DOHH2 (cell line): ENCODE measurements around the gene YBEY.
A peak's percentile ranks its signal among the peaks of the same experiment; 100 is the strongest.

ENCODE experiments used
- H3F3A ChIP-seq: fragments of 200-600 bp; sonication (generic), shearing (Covaris generic); 2 replicates; pipeline ENCODE4 v1.6.0; 2016; ENCODE audit warnings: antibody characterized with exemption, mild to moderate bottlenecking; ENCODE audit not compliant: control insufficient read depth, insufficient read depth
- H3K27ac ChIP-seq: fragments of 200-600 bp; sonication (generic); 2 replicates; pipeline ENCODE4 v1.5.1; 2014; ENCODE audit warnings: low read depth, mild to moderate bottlenecking, low read length, moderate library complexity
- H3K27me3 ChIP-seq: fragments of 200-600 bp; sonication (generic); 2 replicates; pipeline ENCODE4 v1.6.1; 2014; ENCODE audit warnings: mild to moderate bottlenecking, low read length, mixed read lengths; ENCODE audit not compliant: control insufficient read depth
- H3K36me3 ChIP-seq: fragments of 200-600 bp; sonication (generic); 2 replicates; pipeline ENCODE4 v1.6.1; 2014; ENCODE audit warnings: mild to moderate bottlenecking, low read length, moderate library complexity, mixed read lengths; ENCODE audit not compliant: control insufficient read depth
- H3K4me1 ChIP-seq: fragments of 200-600 bp; sonication (generic); 2 replicates; pipeline ENCODE4 v1.6.1; 2014; ENCODE audit warnings: mild to moderate bottlenecking, low read length, mixed read lengths; ENCODE audit not compliant: control insufficient read depth
- H3K4me2 ChIP-seq: fragments of 200-600 bp; sonication (generic); 2 replicates; pipeline ENCODE4 v1.6.0; 2014; ENCODE audit warnings: mild to moderate bottlenecking, low read length, moderate library complexity
- H3K4me3 ChIP-seq: fragments of 200-600 bp; sonication (generic); 2 replicates; pipeline ENCODE4 v1.5.1; 2014; ENCODE audit warnings: mild to moderate bottlenecking, low read length, mixed read lengths
- H3K79me2 ChIP-seq: fragments of 200-600 bp; sonication (generic); 2 replicates; pipeline ENCODE4 v1.6.1; 2014; ENCODE audit warnings: mild to moderate bottlenecking, low read length, mixed read lengths; ENCODE audit not compliant: control insufficient read depth
- H3K9me2 ChIP-seq: fragments of 200-600 bp; sonication (generic); replicated peaks from 2 replicates; pipeline ENCODE4 v1.6.1; 2014; ENCODE audit warnings: mild to moderate bottlenecking, low read length, mixed read lengths; ENCODE audit not compliant: control insufficient read depth
- H3K9me3 ChIP-seq: fragments of 200-600 bp; sonication (generic); 2 replicates; pipeline ENCODE4 v1.6.1; 2014; ENCODE audit warnings: antibody characterized with exemption, low read length, mixed read lengths; ENCODE audit not compliant: control insufficient read depth, insufficient read depth
- H4K20me1 ChIP-seq: fragments of 200-600 bp; sonication (generic); 2 replicates; pipeline ENCODE4 v1.6.0; 2014; ENCODE audit warnings: low read depth, mild to moderate bottlenecking, antibody characterized with exemption, low read length, moderate library complexity; ENCODE audit not compliant: control insufficient read depth, insufficient read depth
- EZH2phosphoT487 ChIP-seq: fragments of 200-600 bp; sonication (generic); IDR thresholded peaks from 2 replicates; pipeline ENCODE4 v1.6.1; 2017; ENCODE audit warnings: borderline replicate concordance, mild to moderate bottlenecking, antibody characterized with exemption, low read length, moderate library complexity, mixed read lengths
- TF ChIP-seq, protein P1 (sequence below): fragments of 200-600 bp; sonication (generic); IDR thresholded peaks from one replicate; pipeline ENCODE4 v1.5.1; 2014; ENCODE audit warnings: antibody characterized with exemption, mild to moderate bottlenecking, low read depth, low read length; ENCODE audit not compliant: poor library complexity, severe bottlenecking

YBEY gene

GRCh38 chr21:46285206-46285661, 908 bp upstream of the YBEY start, which contains the start of gene MCM3AP:
Gene MCM3AP, minus strand, starts transcription at chr21:46285611. Its CDS starts 325 bp downstream, at chr21:46285286.
- no peaks in the 10 kb centered on the region for H3K9me3 ChIP-seq
- peak within 1 kb of the TSS; percentile 81 for H3K4me2 ChIP-seq
- no peaks in the 10 kb centered on the region for H3K9me2 ChIP-seq
- H3K4me3 ChIP-seq: peak within 1 kb of the TSS; percentile 96
- H3F3A ChIP-seq: peaks cover 5% of the 10 kb centered on the region; the same call in 1 of the 2 replicates
- peaks cover 40% of the 10 kb centered on the region for H3K4me1 ChIP-seq
- no peaks in the 10 kb centered on the region for H3K27me3 ChIP-seq
- peaks cover 88% of the 10 kb centered on the region for H3K79me2 ChIP-seq
- no peak for TF ChIP-seq EZH2phosphoT487
- TF ChIP-seq, protein P1, sequence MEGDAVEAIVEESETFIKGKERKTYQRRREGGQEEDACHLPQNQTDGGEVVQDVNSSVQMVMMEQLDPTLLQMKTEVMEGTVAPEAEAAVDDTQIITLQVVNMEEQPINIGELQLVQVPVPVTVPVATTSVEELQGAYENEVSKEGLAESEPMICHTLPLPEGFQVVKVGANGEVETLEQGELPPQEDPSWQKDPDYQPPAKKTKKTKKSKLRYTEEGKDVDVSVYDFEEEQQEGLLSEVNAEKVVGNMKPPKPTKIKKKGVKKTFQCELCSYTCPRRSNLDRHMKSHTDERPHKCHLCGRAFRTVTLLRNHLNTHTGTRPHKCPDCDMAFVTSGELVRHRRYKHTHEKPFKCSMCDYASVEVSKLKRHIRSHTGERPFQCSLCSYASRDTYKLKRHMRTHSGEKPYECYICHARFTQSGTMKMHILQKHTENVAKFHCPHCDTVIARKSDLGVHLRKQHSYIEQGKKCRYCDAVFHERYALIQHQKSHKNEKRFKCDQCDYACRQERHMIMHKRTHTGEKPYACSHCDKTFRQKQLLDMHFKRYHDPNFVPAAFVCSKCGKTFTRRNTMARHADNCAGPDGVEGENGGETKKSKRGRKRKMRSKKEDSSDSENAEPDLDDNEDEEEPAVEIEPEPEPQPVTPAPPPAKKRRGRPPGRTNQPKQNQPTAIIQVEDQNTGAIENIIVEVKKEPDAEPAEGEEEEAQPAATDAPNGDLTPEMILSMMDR: no peak
- peaks cover 62% of the 10 kb centered on the region for H3K36me3 ChIP-seq
- H3K27ac ChIP-seq: peak within 1 kb of the TSS; percentile 84
- H4K20me1 ChIP-seq: 0 out of 2 replicates have a peak, but pooled peaks cover 5% of the 10 kb centered on the region

DNA sequence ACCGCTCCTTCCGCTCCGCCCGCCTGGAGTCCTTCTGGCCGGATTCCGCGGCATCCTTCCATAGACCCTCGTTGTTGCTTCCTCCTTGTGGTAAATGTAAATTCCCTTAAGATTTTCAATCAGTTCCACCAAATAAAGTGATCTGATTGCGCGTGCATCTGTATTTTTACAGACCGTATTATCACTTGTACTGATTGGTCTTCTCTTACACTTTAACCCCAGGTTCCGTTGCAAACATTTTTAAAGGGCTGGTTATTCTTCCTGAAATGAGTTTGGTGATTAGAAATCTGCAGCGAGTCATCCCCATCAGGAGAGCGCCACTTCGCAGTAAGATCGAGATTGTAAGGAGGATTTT, 483 bp downstream of the YBEY start:
- peak overlapping the region; percentile 81 for H3K4me2 ChIP-seq
- peaks cover 78% of the 10 kb centered on the region for H3K79me2 ChIP-seq
- peak overlapping the region; percentile 84 for H3K27ac ChIP-seq
- peaks cover 49% of the 10 kb centered on the region for H3K4me1 ChIP-seq
- H4K20me1 ChIP-seq: 0 out of 2 replicates have a peak, but pooled peaks cover 5% of the 10 kb centered on the region
- H3F3A ChIP-seq: peaks cover 5% of the 10 kb centered on the region; the same call in 1 of the 2 replicates
- H3K4me3 ChIP-seq: peak overlapping the region; percentile 96
- H3K9me2 ChIP-seq: no peaks in the 10 kb centered on the region
- no peaks in the 10 kb centered on the region; the same call in 1 of the 2 replicates for H3K9me3 ChIP-seq
- H3K27me3 ChIP-seq: no peaks in the 10 kb centered on the region
- TF ChIP-seq EZH2phosphoT487: no peak
- TF ChIP-seq, protein P1: no peak
- peaks cover 56% of the 10 kb centered on the region for H3K36me3 ChIP-seq

DNA sequence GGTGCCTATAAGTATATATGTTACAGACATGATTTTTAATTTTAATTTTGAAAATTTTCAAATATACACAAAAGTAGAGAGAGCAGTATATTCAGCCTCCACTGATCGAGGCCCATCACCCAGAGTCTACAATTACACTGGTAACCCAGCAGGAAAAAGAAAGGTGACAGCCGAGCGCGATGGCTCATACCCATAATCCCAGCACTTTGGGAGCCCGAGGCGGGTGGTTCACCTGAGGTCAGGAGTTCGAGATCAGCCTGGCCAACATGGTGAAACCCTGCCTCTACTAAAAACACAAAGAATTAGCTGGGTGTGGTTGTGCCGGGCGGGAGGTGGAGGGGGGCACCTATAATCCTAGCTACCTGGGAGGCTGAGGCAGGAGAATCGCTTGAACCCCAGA, 1.4 kb downstream of the YBEY start:
- peak overlapping the region; percentile 84 for H3K27ac ChIP-seq

More for the DNA sequence above, 1.4 kb downstream of the YBEY start:
- Histone ChIP-seq H3K4me2 (peak overlapping the region; percentile 81), H4K20me1 (0 out of 2 replicates have a peak, but pooled peaks cover 5% of the 10 kb centered on the region), H3K27me3 (no peaks in the 10 kb centered on the region), H3K36me3 (peaks cover 57% of the 10 kb centered on the region), H3F3A (peaks cover 5% of the 10 kb centered on the region; the same call in 1 of the 2 replicates), H3K9me2 (no peaks in the 10 kb centered on the region), H3K4me3 (peak overlapping the region; percentile 96), H3K4me1 (peaks cover 49% of the 10 kb centered on the region), H3K9me3 (no peaks in the 10 kb centered on the region; the same call in 1 of the 2 replicates), H3K79me2 (peaks cover 69% of the 10 kb centered on the region)
- TF ChIP-seq, protein P1: no peak
- no peak for TF ChIP-seq EZH2phosphoT487
